Measurements from ENCODE around the gene IL31RA.

The IL31RA gene

GRCh38 chr5:55860709-55861108 lies 9.6 kb downstream of the IL31RA start:
- DNase-seq: no peak

GRCh38 chr5:55864606-55865541 lies 13.7 kb downstream of the IL31RA start:
- no peak for DNase-seq

GRCh38 chr5:55865831-55866230 lies 14.7 kb downstream of the IL31RA start:
- DNase-seq: no peak

GRCh38 chr5:55866485-55866884 lies 15.3 kb downstream of the IL31RA start:
- DNase-seq: no peak

- DNase-seq: no peak
Observed at GRCh38 chr5:55866934-55867333, 15.8 kb downstream of the IL31RA start.

GRCh38 chr5:55868846-55869245 lies 17.7 kb downstream of the IL31RA start:
- no peak for DNase-seq

- DNase-seq: no peak
Observed at GRCh38 chr5:55869847-55870246, 18.7 kb downstream of the IL31RA start.

GRCh38 chr5:55873234-55873633 lies 22.1 kb downstream of the IL31RA start:
- no peak for DNase-seq

GRCh38 chr5:55877655-55878054 lies 26.5 kb downstream of the IL31RA start:
- no peak for DNase-seq

GRCh38 chr5:55880453-55880852 lies 29.3 kb downstream of the IL31RA start:
- DNase-seq: no peak

- DNase-seq: no peak
Observed at GRCh38 chr5:55885359-55885758, 34.2 kb downstream of the IL31RA start.

- DNase-seq: no peak
Observed at GRCh38 chr5:55888205-55888604, 37.0 kb downstream of the IL31RA start.

- no peak for DNase-seq
Observed at GRCh38 chr5:55892479-55892878, 41.3 kb downstream of the IL31RA start.

GRCh38 chr5:55894135-55894534 lies 43.0 kb downstream of the IL31RA start:
- DNase-seq: no peak

- no peak for DNase-seq
Observed at GRCh38 chr5:55895346-55895745, 44.2 kb downstream of the IL31RA start.

GRCh38 chr5:55896238-55896637 lies 45.1 kb downstream of the IL31RA start:
- no peak for DNase-seq

GRCh38 chr5:55896663-55897062 lies 45.5 kb downstream of the IL31RA start:
- no peak for DNase-seq

GRCh38 chr5:55897206-55897894 lies 46.2 kb downstream of the IL31RA start:
- DNase-seq: no peak

- DNase-seq: no peak
Observed at GRCh38 chr5:55897905-55898304, 46.7 kb downstream of the IL31RA start.

GRCh38 chr5:55899344-55899743 lies 48.2 kb downstream of the IL31RA start:
- DNase-seq: no peak

GRCh38 chr5:55900068-55900467 lies 48.9 kb downstream of the IL31RA start:
- DNase-seq: no peak

- no peak for DNase-seq
Observed at GRCh38 chr5:55900776-55901175, 49.6 kb downstream of the IL31RA start.

GRCh38 chr5:55902696-55903095 lies 51.5 kb downstream of the IL31RA start:
- no peak for DNase-seq

GRCh38 chr5:55903121-55903701 lies 52.1 kb downstream of the IL31RA start:
- no peak for DNase-seq
